H54 (cell line): ENCODE results near the gene PPTC7.
"Not testable (repeated sequence)": the region's sequence is repeated elsewhere in the genome, so short reads cannot be mapped to it uniquely, and the experiment has no call there.

ENCODE experiments used
- DNase-seq: peaks from one replicate; pipeline ENCODE4 v3.0.0; 2011; ENCODE audit warnings: low spot score, mixed read lengths; ENCODE audit not compliant: insufficient read length
- FAIRE-seq: peaks from 3 replicates; lab custom pipeline; 2011; peaks lifted over from hg19 to GRCh38; lab: Jason Lieb, UNC
- POLR2A ChIP-seq: IDR thresholded peaks from 2 replicates; pipeline ENCODE4 v1.6.1; 2011; ENCODE audit warnings: low read depth, mild to moderate bottlenecking, low read length

PPTC7 gene

DNA sequence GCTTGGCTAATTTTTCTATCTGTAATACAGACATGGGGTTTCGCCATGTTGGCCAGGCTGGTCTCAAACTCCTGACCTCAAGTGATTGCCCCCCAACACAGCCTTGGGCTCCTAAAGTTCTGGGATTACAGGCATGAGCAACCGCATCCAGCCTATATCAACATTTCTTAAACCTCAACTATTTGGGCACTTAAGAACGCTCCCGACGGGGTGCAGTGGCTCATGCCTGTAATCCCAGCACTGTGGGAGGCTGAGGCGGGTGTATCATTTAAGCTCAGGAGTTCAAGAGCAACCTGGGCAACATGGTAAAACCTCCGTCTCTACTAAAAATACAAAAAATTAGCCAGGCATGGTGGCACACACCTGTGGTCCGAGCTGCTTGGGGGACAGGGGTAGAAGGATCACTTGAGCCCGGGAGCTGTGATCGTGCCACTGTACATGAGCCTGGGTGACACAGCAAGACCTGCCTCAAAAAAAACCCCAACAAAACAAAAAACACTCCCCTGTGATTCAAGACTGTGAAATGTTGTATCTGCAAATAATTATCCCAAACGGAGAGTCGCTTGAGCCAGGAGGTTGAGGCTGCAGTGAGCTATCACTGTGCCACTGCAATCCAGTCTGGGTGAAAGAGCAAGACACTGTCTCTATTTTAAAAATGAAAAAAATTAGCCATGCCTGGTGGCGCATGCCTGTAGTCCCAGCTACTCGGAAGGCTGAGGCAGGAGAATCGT is 21.5 kb downstream of the PPTC7 start:
- no peak for TF ChIP-seq POLR2A
- FAIRE-seq (no peak), DNase-seq (no peak)

DNA sequence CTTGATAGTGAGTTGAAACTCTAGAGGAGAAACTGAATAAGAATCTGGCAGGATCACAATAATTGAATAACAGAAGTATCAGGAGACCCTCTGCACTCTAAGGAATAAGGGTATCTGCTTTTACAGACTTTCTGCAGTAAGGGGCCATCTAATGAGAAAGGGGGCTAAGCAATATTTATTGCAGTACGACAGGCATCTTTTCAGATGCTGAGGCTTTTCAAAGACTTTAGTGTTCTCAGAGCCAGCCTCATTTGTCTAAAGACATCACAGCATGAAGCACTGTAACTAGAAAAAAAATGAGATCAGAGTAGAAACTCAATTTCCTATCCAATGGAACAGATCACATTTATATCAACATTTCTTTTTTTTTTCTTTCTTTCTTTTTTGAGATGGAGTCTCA is 22.2 kb downstream of the PPTC7 start:
- no peak for TF ChIP-seq POLR2A
- FAIRE-seq (no peak), DNase-seq (no peak)

DNA sequence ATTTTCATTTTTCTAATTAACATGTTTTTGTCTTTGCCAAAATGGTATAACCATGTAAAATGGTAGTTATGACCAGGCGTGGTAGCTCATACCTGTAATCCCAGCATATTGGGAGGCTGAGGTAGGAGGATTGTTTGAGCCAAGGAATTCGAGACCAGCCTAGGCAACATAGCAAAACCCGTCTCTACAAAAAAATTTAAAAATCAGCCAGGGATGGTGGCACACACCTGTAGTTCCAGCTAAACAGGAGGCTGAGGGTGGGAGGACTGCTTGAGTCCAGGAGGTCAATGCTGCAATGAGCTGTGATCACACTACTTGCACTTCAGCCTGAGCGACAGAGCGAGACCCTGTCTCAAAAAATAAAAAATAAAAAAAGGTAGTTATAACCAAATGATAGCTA is 23.1 kb downstream of the PPTC7 start:
- no peak for FAIRE-seq
- no peak for DNase-seq
- no peak for TF ChIP-seq POLR2A

DNA sequence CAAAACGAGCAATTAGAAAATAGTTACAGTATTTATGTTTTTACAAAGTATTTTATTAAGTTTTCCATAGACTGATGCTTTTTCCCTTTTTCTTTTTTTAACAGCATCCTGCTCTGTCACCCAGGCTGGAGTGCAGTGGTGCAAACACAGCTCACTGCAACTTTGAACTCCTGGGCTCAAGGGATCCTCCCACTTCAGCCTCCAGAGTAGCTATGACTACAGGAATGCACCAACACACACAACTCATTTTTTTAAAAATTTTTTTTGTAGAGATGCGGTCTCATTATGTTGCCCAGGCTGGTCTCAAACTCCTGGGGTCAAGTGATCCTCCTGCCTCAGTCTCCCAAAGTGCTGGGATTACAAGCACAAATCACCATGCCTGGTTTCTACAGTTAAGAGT is 24.2 kb downstream of the PPTC7 start:
- not testable (repeated sequence) for FAIRE-seq, DNase-seq

DNA sequence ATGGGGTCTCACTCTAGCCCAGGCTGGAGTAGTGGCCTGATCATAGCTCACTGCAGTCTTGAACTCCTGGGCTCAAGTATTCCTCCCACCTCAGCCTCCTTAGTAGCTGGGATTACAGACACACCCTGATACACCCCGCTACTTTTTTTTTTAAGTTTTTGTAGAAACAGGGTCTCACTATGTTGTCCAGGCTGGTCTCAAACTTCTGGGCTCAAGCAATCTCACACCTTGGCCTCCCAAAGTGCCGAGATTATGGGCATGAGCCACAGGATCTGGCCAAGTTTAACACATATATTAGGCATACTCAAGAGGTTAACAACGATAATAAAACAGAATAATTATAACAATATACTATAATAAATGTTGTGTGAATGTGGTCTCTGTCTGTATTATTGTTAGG is 25.8 kb downstream of the PPTC7 start:
- no peak for DNase-seq
- FAIRE-seq = no peak
- TF ChIP-seq POLR2A = no peak

DNA sequence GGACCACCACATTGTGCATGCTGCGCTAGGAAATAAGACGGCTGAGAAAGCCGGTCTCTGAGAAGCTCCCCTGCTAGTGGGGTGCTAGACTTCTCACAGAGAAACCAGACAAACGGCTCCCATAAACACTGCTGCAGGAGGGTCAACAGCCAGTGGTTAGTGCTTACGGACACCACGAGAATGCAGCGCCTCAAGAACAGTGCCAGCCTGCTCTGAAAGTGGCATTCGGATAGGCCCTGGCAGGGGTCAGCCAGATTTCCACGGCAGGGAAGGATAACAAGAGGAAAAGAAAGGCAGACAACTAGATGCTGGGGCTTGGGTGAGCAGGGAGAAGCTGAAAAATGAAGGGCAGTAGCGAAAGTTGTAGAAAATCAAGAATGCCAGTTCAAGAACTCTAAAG is 26.4 kb downstream of the PPTC7 start:
- FAIRE-seq (no peak), DNase-seq (no peak)
- no peak for TF ChIP-seq POLR2A

DNA sequence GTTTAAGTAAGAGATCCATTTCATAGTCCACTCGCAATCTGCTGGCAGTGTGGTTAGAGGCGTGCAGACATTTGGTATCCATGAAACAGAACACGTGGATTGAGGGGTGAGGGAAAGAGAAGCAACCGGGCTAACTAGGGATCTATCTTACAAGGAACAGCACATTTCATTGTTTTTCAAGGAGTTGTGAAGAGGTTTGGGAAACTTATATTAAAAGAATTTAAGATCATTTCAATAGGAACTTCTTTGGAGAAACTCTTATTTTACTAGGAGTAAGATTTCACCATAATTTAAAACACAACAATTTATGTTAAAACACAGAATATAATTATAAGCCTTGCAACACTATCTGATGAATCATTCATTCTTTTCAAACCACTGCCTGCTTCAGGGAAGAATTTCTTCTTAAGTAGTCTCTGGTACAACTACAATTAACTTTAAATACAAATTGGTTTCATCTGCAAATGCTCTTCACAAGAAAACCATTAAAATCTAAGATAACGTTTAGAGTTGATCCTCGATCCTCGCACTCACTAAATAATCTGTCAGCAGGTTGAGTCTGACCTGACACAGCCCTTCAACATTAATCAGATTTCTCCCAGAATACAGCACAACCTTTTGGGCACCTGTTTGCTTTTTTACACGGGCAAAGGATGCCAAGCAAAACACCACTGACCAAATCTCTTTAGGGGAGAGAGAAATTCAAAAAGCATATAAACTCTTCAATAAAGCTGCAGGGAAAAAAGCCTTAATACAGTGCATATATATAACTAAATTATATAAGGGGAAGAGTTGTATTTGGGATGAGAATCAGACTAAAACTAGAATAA is 27.3 kb downstream of the PPTC7 start:
- DNase-seq (no peak), FAIRE-seq (peak; percentile 84)
- TF ChIP-seq POLR2A = no peak

DNA sequence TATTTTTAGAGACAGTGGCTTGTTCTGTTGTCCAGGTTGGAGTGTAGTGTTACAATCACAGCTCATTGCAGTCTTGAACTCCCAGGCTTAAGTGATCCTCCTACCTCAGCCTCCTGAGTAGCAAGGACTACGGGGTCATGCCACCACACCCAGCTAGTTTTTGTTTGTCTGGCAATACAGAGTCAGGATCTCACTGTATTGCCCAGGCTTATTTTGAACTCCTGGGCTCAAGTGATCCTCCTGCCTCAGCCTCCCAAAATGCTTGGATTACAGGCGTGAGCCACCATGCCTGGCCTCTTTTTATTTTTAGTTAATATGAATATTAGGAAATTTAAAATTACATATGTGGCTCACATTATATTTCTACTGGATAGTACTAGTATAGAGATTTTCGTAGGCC is 28.9 kb downstream of the PPTC7 start:
- DNase-seq = no peak
- TF ChIP-seq POLR2A = no peak
- no peak for FAIRE-seq

DNA sequence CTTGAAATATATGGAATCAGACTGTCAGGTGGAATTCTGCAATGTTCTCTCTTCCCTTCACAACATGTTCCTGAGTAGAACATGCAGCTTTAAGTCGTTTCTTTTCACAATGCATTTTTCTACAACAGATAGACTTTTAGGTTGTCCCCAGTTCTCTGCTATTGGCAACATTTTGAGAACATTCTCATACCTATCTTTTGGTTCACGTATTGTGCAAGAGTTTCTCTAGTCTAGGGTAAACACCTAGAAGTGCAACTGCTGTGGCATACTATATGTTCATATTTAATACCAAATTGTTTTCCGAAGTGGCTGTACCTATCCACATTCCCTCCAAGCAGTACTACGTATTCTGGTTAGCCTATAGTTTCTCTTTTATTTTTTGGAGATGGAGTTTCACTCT is 32.1 kb downstream of the PPTC7 start:
- TF ChIP-seq POLR2A = no peak
- DNase-seq (no peak), FAIRE-seq (no peak)

DNA sequence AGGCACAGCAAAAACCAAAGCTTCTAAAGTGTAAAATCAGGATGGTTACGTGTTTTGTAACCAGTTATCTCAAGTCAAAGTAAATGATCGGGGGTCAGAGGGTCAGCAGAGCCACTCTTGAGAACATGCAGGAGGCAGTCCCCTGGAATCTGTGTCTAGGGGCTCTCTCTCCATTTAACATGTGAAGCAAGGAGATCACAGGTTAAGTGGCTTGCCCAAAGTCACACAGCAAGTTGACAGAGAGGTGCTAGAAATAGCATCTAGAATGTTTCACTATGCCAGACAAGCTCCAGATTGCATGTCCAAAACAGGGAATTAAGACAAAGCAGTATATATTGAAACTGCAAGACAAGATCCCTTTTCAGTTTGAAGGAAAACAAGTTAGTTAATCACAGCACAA is 33.4 kb downstream of the PPTC7 start:
- FAIRE-seq (no peak), DNase-seq (no peak)
- TF ChIP-seq POLR2A = no peak

DNA sequence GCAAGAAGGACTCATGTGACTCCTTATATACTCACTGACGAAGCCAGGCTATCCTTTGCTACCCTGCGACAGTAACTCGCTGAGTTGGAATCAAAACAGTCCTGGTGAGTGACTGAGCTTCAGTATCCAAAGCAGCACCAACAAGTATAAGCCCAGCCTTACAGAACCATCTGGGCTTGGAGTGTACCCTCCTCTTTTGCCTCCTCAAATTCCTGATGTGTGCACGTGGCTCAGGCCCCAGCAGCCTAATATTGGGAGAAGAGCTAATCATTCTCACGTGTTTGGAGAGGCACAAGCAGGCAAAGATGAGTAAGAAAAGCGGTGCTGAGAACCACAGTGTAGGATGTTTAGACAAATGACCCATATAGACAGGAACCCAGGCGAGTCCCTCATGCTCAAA is 34.4 kb downstream of the PPTC7 start:
- no peak for FAIRE-seq
- no peak for TF ChIP-seq POLR2A
- DNase-seq = no peak

DNA sequence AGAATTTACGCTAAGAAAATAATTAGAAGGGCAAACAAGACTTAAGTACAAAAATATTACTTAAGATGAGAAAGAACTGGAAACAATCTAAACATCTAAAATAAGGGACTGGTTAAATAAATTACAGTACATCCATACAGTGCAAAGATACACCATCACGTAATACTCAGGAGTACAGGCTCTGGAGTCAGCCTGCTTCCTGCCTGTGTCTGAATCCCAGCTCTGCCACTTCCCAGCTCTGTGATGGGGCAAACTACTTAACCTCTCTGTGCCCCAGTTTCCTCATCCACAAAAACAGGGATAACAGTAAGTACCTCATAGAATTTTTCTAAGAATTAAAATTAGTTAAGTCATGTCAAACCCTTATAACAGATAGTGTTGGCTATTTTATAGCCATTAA is 36.0 kb downstream of the PPTC7 start:
- DNase-seq (no peak), FAIRE-seq (no peak)
- no peak for TF ChIP-seq POLR2A

DNA sequence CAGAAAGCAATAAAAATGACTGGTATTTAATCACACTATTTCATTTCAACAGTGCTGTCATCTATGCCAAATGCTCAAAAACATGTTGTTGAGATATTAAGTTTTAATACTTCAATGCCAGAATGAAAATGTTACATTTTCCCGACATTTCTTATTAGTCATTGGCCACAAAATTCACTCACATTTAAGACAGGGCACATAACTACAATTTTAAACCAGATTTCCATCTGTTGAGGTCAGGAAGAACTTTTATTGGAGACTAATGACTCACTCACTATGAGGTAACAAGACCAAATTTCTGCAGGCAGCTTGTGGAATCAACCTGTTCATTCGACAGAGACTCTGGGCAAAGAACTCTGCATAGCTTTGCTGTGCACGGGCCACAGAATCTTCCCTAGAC is 36.8 kb downstream of the PPTC7 start:
- no peak for TF ChIP-seq POLR2A
- peak; percentile 23 for DNase-seq
- peak; percentile 93 for FAIRE-seq

DNA sequence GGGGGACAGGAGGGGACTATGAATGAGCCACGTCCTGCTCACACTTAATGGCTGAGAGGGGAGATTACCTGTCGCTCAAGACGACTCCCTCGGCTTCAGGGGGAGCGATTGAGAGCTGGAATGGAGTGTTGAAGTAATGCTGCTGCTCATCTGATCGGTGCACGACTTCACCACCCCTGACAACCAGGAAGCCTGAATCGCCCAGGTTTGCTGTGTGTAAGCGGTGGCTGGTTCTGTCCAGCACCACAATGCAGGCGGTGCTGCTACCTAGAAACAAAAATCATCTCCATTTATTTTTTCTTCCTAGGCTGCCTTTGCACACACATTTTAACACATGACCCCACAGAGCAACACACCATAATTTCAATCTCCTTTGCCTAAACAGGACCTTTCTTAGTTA is 37.3 kb downstream of the PPTC7 start:
- FAIRE-seq (no peak), DNase-seq (no peak)
- no peak for TF ChIP-seq POLR2A

DNA sequence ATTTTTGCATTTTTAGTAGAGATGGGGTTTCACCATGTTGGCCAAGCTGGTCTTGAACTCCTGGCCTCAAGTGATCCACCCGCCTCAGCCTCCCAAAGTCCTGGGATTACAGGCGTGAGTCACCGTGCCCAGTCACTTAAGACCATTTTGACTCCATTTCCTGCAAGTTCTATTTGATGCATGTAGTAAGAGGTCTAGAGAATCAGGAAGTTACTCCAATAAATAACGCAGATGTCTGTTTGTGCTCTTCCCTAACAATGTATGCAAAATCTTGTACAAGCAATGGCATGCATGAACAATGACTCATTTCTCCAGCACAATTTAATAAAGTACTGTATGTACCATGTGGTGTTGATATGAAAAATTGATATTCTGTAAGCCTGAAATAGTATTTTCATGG is 37.9 kb downstream of the PPTC7 start:
- FAIRE-seq = peak; percentile 90
- peak; percentile 22 for DNase-seq
